Measurements from ENCODE around the gene MAGEA12. TPM values are rescaled to one million over a fixed set of nuclear protein-coding genes. Genes with fewer than 3 reads are reported as not detected.
"Not testable (repeated sequence)": the region's sequence is repeated elsewhere in the genome, so short reads cannot be mapped to it uniquely, and the experiment has no call there.

The MAGEA12 gene
- not detected in 2 replicates for total RNA-seq

- no peak for DNase-seq (ENCODE audit: low read depth)
Observed at GRCh38 chrX:152733261-152733975, at the start of gene MAGEA12, which contains the start of gene CSAG1. TSS of gene MAGEA12 (plus strand) at chrX:152733757. CDS start at chrX:152736162, 2,405 bp downstream. TSS of gene CSAG1 (minus strand) at chrX:152733721. CDS start at chrX:152732460, 1,261 bp downstream.

GRCh38 chrX:152697952-152698931 lies 35.3 kb upstream of the MAGEA12 start, which contains the start of gene MAGEA3:
TSS of gene MAGEA3 (plus strand) at chrX:152698794. CDS start at chrX:152700833, 2,039 bp downstream.
- DNase-seq (ENCODE audit: low read depth), result not testable (repeated sequence)

GRCh38 chrX:152700390-152700789 lies 33.2 kb upstream of the MAGEA12 start:
- DNase-seq (ENCODE audit: low read depth), result not testable (repeated sequence)

- DNase-seq (ENCODE audit: low read depth), result not testable (repeated sequence)
Observed at GRCh38 chrX:152706500-152706899, 27.1 kb upstream of the MAGEA12 start.

GRCh38 chrX:152709173-152709572 lies 24.4 kb upstream of the MAGEA12 start, which contains the start of gene CSAG2:
TSS of gene CSAG2 (minus strand) at chrX:152709273. CDS start at chrX:152709112, 161 bp downstream.
- not testable (repeated sequence) for DNase-seq (ENCODE audit: low read depth)

- DNase-seq (ENCODE audit: low read depth), result not testable (repeated sequence)
Observed at GRCh38 chrX:152713195-152713594, 20.4 kb upstream of the MAGEA12 start.

GRCh38 chrX:152713815-152714787 lies 19.5 kb upstream of the MAGEA12 start, which contains the start of gene MAGEA2B:
TSS of gene MAGEA2B (plus strand) at chrX:152714628. CDS start at chrX:152717107, 2,479 bp downstream.
- not testable (repeated sequence) for DNase-seq (ENCODE audit: low read depth)

GRCh38 chrX:152725409-152725808 lies 8.1 kb upstream of the MAGEA12 start:
- DNase-seq (ENCODE audit: low read depth), result no peak

- DNase-seq (ENCODE audit: low read depth), result not testable (repeated sequence)
Observed at GRCh38 chrX:152734143-152734858, 744 bp downstream of the MAGEA12 start.

GRCh38 chrX:152735101-152735500 lies 1.5 kb downstream of the MAGEA12 start:
- no peak for DNase-seq (ENCODE audit: low read depth)

GRCh38 chrX:152735860-152736511 lies 2.4 kb downstream of the MAGEA12 start:
- DNase-seq (ENCODE audit: low read depth), result no peak

GRCh38 chrX:152736528-152736927 lies 3.0 kb downstream of the MAGEA12 start:
- DNase-seq (ENCODE audit: low read depth), result not testable (repeated sequence)

GRCh38 chrX:152738560-152738959 lies 5.0 kb downstream of the MAGEA12 start:
- no peak for DNase-seq (ENCODE audit: low read depth)

GRCh38 chrX:152753686-152754650 lies 20.4 kb downstream of the MAGEA12 start, which contains the start of gene MAGEA2:
TSS of gene MAGEA2 (minus strand) at chrX:152753842. CDS start at chrX:152751363, 2,479 bp downstream.
- DNase-seq (ENCODE audit: low read depth), result not testable (repeated sequence)

GRCh38 chrX:152754871-152755270 lies 21.3 kb downstream of the MAGEA12 start:
- not testable (repeated sequence) for DNase-seq (ENCODE audit: low read depth)

GRCh38 chrX:152758918-152759317 lies 25.4 kb downstream of the MAGEA12 start, which contains the start of gene CSAG3:
TSS of gene CSAG3 (plus strand) at chrX:152759218.
- not testable (repeated sequence) for DNase-seq (ENCODE audit: low read depth)

- DNase-seq (ENCODE audit: low read depth), result not testable (repeated sequence)
Observed at GRCh38 chrX:152759544-152759943, 26.0 kb downstream of the MAGEA12 start.

- DNase-seq (ENCODE audit: low read depth), result not testable (repeated sequence)
Observed at GRCh38 chrX:152761582-152761981, 28.0 kb downstream of the MAGEA12 start.
